ENCODE data around the gene DNAH14.
"Not testable (repeated sequence)": the region's sequence is repeated elsewhere in the genome, so short reads cannot be mapped to it uniquely, and the experiment has no call there.

The DNAH14 gene

GRCh38 chr1:225004396-225004795 is 74.9 kb downstream of the DNAH14 start:
- DNase-seq, result no peak

GRCh38 chr1:225006352-225006751 is 76.9 kb downstream of the DNAH14 start:
- DNase-seq, result not testable (repeated sequence)

GRCh38 chr1:225008050-225008449 is 78.6 kb downstream of the DNAH14 start:
- not testable (repeated sequence) for DNase-seq

GRCh38 chr1:225021037-225021436 is 91.6 kb downstream of the DNAH14 start:
- no peak for DNase-seq

- no peak for DNase-seq
These were observed 97.2 kb downstream of the DNAH14 start for GRCh38 chr1:225026701-225027100.

GRCh38 chr1:225036441-225036840 is 107.0 kb downstream of the DNAH14 start:
- DNase-seq, result not testable (repeated sequence)

GRCh38 chr1:225042263-225042662 is 112.8 kb downstream of the DNAH14 start:
- DNase-seq, result no peak

- no peak for DNase-seq
These were observed 114.8 kb downstream of the DNAH14 start for GRCh38 chr1:225044258-225044657.

- DNase-seq, result no peak
These were observed 120.1 kb downstream of the DNAH14 start for GRCh38 chr1:225049594-225049993.

GRCh38 chr1:225063722-225064121 is 134.2 kb downstream of the DNAH14 start:
- DNase-seq, result no peak

- no peak for DNase-seq
These were observed 141.5 kb downstream of the DNAH14 start for GRCh38 chr1:225070972-225071371.

GRCh38 chr1:225097175-225097574 is 167.7 kb downstream of the DNAH14 start:
- no peak for DNase-seq

GRCh38 chr1:225111000-225111399 is 181.5 kb downstream of the DNAH14 start:
- DNase-seq, result no peak

GRCh38 chr1:225113265-225113664 is 183.8 kb downstream of the DNAH14 start:
- DNase-seq, result no peak

GRCh38 chr1:225114354-225114990 is 185.0 kb downstream of the DNAH14 start:
- no peak for DNase-seq

GRCh38 chr1:225119307-225119706 is 189.8 kb downstream of the DNAH14 start:
- no peak for DNase-seq

- DNase-seq, result no peak
These were observed 191.6 kb downstream of the DNAH14 start for GRCh38 chr1:225121095-225121494.

- no peak for DNase-seq
These were observed 202.4 kb downstream of the DNAH14 start for GRCh38 chr1:225131869-225132268.

- peak; percentile 93 for DNase-seq
These were observed 208.5 kb downstream of the DNAH14 start for GRCh38 chr1:225137976-225138375.

- DNase-seq, result no peak
These were observed 213.5 kb downstream of the DNAH14 start for GRCh38 chr1:225143001-225143400.

GRCh38 chr1:225146478-225146877 is 217.0 kb downstream of the DNAH14 start:
- DNase-seq, result no peak

GRCh38 chr1:225147791-225148190 is 218.3 kb downstream of the DNAH14 start:
- DNase-seq, result not testable (repeated sequence)

- peak; percentile 70 for DNase-seq
These were observed 222.6 kb downstream of the DNAH14 start for GRCh38 chr1:225152061-225152460.

GRCh38 chr1:225155555-225155954 is 226.1 kb downstream of the DNAH14 start:
- DNase-seq, result no peak

- DNase-seq, result no peak
These were observed 226.8 kb downstream of the DNAH14 start for GRCh38 chr1:225156254-225156653.
